WI38 (cell line): ENCODE results near the gene TMEM240.
"Not testable (repeated sequence)": the region's sequence is repeated elsewhere in the genome, so short reads cannot be mapped to it uniquely, and the experiment has no call there.

Experiments used
- H3K4me3 ChIP-seq: 2 replicates; pipeline ENCODE4 v1.5.1; 2011; ENCODE audit warnings: low read depth, mild to moderate bottlenecking, control low read depth, low read length
- TF ChIP-seq, protein P1 (sequence below): IDR thresholded peaks from 2 replicates; pipeline ENCODE4 v1.5.1; 2012; ENCODE audit warnings: low read depth, mild to moderate bottlenecking, control low read depth, low read length

TMEM240 gene

DNA sequence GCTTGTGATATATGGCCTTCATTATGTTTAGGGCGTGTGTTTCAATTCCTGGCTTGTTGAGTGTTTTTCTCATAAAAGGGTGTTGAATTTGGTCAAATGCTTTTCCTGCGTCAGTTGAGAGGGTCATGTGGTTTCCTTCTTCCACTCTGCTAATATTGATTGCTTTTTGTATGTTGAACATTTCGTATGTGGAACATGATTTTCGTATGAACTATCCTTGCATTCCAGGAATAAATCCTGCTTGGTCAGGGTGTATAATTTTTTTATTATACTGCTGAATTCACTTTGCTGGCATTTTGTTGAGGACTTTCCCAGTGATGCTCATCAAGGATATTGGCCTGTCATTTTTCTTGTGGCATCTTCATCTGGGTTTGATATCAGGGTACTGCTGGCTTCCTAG, 33.1 kb downstream of the TMEM240 start:
- TF ChIP-seq, protein P1, sequence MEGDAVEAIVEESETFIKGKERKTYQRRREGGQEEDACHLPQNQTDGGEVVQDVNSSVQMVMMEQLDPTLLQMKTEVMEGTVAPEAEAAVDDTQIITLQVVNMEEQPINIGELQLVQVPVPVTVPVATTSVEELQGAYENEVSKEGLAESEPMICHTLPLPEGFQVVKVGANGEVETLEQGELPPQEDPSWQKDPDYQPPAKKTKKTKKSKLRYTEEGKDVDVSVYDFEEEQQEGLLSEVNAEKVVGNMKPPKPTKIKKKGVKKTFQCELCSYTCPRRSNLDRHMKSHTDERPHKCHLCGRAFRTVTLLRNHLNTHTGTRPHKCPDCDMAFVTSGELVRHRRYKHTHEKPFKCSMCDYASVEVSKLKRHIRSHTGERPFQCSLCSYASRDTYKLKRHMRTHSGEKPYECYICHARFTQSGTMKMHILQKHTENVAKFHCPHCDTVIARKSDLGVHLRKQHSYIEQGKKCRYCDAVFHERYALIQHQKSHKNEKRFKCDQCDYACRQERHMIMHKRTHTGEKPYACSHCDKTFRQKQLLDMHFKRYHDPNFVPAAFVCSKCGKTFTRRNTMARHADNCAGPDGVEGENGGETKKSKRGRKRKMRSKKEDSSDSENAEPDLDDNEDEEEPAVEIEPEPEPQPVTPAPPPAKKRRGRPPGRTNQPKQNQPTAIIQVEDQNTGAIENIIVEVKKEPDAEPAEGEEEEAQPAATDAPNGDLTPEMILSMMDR, result no peak

DNA sequence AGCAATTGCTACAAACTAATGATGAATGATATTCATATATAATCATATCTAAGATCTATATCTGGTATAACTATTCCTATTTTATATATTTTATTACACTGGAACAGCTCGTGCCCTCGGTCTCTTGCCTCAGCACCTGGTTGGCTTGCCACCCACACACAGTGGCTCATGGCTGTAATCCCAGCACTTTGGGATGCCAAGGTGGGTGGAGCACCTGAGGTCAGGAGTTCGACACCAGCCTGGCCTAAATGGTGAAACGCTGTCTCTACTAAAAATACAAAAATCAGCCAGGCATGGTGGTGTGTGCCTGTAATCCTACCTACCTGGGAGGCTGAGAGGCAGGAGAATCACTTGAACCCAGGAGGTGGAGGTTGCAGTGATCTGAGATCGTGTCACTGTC, 34.6 kb downstream of the TMEM240 start:
- H3K4me3 ChIP-seq, result not testable (repeated sequence)

More for the DNA sequence above, 33.1 kb downstream of the TMEM240 start:
- H3K4me3 ChIP-seq, result no peak overlapping the region

DNA sequence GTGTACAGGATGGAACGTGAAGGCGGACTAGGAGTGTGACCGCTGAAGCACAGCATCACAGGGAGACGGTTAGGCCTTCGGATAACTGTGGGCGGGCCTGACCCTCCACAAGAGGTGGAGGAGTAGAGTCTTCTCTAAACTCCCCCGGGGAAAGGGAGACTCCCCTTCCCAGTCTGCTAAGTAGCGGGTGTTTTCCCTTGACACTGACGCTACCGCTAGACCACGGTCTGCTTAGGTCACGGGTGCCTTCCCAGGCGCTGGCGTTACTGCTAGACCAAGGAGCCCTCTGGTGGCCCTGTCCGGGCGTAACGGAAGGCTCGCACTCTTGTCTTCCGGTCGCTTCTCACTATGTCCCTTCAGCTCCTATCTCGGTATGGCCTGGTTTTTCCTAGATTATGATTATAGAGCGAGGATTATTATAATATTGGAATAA, 35.0 kb downstream of the TMEM240 start:
- H3K4me3 ChIP-seq, result not testable (repeated sequence)

DNA sequence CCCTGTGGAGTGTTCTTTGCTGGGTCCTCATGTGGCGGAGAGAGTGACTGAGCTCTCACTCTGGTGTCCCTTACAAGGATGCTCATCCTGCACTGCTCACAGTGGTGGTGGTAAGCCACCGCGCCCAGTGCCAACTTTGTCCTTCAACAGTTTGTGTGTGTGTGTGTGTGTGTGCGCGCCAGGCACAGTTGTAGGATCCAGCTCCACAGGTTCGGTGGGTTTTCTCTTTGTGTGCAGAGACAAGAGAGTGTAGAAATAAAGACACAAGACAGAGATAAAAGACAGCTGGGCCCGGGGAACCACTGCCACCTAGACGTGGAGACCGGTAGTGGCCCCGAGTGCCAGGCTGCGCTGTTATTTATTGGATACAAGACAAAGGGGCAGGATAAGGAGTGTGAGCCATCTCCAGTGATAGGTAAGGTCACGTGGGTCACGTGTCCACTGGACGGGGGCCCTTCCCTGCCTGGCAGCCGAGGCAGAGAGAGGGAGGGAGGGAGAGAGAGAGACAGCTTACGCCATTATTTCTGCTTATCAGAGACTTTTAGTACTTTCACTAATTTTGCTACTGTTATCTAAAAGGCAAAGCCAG, 35.6 kb downstream of the TMEM240 start:
- TF ChIP-seq, protein P1, result peak; percentile 23; the same call in 1 of the 2 replicates
- not testable (repeated sequence) for H3K4me3 ChIP-seq

DNA sequence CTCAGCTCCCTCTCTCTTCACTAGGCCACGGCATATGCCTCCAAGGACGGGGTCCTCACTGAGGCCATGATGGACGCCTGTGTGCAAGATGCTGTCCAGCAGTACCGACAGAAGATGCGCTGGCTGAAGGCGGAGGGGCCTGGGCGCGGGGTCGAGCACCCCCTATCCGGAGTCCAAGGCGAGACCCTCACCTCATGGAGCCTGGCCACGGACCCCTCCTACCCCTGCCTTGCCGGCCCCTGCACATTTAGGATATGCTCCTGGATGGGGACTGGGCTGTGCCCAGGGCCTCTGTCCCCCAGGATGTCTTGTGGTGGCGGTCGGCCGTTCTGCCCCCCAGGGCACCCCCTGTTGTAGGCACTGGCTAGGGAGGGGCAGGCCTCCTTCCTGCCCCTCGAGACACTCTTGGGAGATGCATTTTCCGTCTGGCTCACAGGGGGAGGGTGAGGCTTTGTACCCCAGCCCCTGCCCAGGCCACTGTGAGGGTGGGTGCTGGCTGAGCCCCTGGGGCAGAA, 44.9 kb downstream of the TMEM240 start:
- H3K4me3 ChIP-seq, result not testable (repeated sequence)

DNA sequence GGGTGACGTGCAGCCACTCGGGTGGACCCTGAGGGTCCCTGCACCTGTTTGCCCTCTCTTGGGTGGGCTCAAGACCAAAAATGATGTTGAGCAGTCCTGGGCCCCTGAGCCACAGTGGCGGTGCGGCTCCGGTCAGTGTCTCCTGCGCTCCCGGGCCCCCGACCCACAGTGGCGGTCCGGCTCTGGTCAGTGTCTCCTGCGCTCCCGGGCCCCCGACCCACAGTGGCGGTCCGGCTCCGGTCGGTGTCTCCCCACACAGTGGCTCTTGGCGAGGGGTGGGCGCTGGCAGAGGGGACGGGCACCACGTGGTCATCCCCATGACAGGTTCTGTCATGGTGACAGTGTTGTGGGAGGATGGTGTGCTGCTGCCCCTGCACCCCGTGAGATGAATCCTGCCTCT, 46.1 kb downstream of the TMEM240 start:
- not testable (repeated sequence) for H3K4me3 ChIP-seq

DNA sequence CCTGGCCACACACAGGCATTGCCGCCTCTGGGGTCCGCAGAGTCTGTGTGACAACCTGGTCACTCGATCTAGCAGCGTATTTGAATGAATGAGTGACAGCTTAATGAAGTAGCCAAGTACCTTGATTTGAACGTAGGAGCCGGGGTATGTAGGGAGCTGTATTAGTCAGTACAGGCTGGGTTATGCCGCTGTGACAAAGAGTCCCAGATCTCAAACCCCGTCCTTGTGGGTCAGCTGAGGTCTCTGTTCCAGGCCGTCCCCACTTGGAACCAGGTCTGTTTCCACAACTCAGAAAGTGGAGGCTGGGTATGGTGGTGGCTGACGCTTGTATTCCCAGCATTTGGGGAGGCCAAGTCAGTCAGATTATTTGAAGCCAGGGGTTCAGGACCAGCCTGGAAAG, 48.8 kb downstream of the TMEM240 start:
- TF ChIP-seq, protein P1, result no peak
- no peak overlapping the region for H3K4me3 ChIP-seq

DNA sequence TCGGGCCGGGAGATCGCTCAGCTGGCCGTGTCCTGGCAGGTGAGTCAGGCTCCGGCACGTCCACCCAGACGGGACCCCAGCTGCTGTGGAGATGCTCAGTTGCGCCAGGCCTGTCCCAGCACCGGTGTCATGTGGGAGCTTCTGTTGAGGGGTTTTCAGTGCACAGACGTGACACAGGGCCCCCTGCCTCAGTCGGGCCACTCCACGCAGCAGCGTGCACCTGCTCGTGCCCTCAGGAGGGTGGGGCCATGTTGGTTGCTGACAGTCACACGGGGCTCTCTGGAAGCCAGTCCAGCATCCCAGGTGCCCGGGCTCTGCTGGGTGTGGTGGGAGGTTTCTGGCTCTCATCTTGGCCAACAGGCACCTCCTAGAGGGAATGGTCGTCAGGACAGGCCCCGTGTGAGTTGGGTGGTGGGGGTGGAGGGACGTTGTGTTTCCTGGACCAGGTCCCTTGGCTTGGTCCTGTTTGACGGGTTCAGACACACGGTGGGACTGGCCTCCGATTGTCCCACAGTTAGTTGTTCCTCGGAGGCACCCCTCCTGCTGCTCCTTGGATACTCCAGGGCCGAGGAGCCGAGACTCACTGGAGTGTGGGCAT, 49.7 kb downstream of the TMEM240 start:
- no peak overlapping the region for H3K4me3 ChIP-seq
- TF ChIP-seq, protein P1, result no peak

DNA sequence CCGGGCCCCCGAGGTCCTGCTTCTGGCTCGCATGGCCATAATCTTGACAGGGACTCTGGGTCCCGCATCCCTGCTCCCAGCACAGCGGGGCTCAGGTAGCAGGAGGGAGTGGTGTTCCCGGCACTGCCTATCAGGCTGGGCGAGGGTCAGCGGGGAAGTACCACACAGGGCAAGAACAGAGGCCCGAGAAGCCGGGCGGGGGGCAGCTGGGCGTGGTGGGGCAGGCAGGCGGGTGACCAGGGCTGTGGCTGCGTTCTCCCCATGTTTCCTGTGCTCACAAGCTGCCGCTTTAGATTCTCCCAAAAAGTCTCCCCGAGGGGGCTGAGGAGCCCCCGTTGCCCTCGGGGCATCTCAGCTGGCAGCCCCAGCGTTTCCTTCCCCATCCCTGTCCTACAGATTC, 50.6 kb downstream of the TMEM240 start:
- TF ChIP-seq, protein P1, result no peak
- no peak overlapping the region for H3K4me3 ChIP-seq
